GM18511 (cell line): ENCODE measurements around the gene ERGIC1.
"Not testable (repeated sequence)": the region's sequence is repeated elsewhere in the genome, so short reads cannot be mapped to it uniquely, and the experiment has no call there.

Experiments
- ATAC-seq: cut with Tn5 transposase; IDR thresholded peaks from one replicate; pipeline ENCODE4 v1.9.1; 2021; ENCODE audit warnings: mild to moderate bottlenecking, moderate library complexity; ENCODE audit not compliant: unreplicated experiment

ERGIC1 gene

GRCh38 chr5:172800088-172800551 is 33.9 kb upstream of the ERGIC1 start:
- ATAC-seq, result no peak

GRCh38 chr5:172801179-172801671 is 32.8 kb upstream of the ERGIC1 start:
- ATAC-seq, result no peak

GRCh38 chr5:172802112-172802511 is 31.9 kb upstream of the ERGIC1 start:
- ATAC-seq, result no peak

- no peak for ATAC-seq
Observed at GRCh38 chr5:172802567-172803176, 31.4 kb upstream of the ERGIC1 start.

- ATAC-seq, result no peak
Observed at GRCh38 chr5:172805018-172805683, 28.9 kb upstream of the ERGIC1 start.

GRCh38 chr5:172805736-172806255 is 28.3 kb upstream of the ERGIC1 start:
- ATAC-seq, result no peak

- ATAC-seq, result peak; percentile 97
Observed at GRCh38 chr5:172806897-172807672, 27.0 kb upstream of the ERGIC1 start.

- ATAC-seq, result no peak
Observed at GRCh38 chr5:172807766-172808311, 26.2 kb upstream of the ERGIC1 start.

GRCh38 chr5:172809774-172810173 is 24.3 kb upstream of the ERGIC1 start:
- no peak for ATAC-seq

- not testable (repeated sequence) for ATAC-seq
Observed at GRCh38 chr5:172810996-172811395, 23.1 kb upstream of the ERGIC1 start.

- ATAC-seq, result no peak
Observed at GRCh38 chr5:172815631-172816030, 18.4 kb upstream of the ERGIC1 start.

GRCh38 chr5:172816925-172817562 is 17.0 kb upstream of the ERGIC1 start:
- no peak for ATAC-seq

GRCh38 chr5:172817664-172818063 is 16.4 kb upstream of the ERGIC1 start:
- no peak for ATAC-seq

GRCh38 chr5:172818081-172818480 is 16.0 kb upstream of the ERGIC1 start:
- ATAC-seq, result no peak

- no peak for ATAC-seq
Observed at GRCh38 chr5:172819569-172819968, 14.5 kb upstream of the ERGIC1 start.

- ATAC-seq, result no peak
Observed at GRCh38 chr5:172820046-172820767, 13.8 kb upstream of the ERGIC1 start.

GRCh38 chr5:172821340-172821985 is 12.6 kb upstream of the ERGIC1 start:
- no peak for ATAC-seq

GRCh38 chr5:172823840-172824362 is 10.2 kb upstream of the ERGIC1 start:
- no peak for ATAC-seq

- no peak for ATAC-seq
Observed at GRCh38 chr5:172825610-172826204, 8.3 kb upstream of the ERGIC1 start.
